Superior temporal gyrus (tissue), 1 donor: ENCODE measurements around the gene HOXD12.

ENCODE experiments used
- DNase-seq: peaks from one replicate; pipeline ENCODE4 v3.0.0-alpha.2; 2016; ENCODE audit errors: extremely low spot score

HOXD12 gene

GRCh38 chr2:176118601-176119339 lies 19.2 kb downstream of the HOXD12 start:
- DNase-seq: no peak

DNA sequence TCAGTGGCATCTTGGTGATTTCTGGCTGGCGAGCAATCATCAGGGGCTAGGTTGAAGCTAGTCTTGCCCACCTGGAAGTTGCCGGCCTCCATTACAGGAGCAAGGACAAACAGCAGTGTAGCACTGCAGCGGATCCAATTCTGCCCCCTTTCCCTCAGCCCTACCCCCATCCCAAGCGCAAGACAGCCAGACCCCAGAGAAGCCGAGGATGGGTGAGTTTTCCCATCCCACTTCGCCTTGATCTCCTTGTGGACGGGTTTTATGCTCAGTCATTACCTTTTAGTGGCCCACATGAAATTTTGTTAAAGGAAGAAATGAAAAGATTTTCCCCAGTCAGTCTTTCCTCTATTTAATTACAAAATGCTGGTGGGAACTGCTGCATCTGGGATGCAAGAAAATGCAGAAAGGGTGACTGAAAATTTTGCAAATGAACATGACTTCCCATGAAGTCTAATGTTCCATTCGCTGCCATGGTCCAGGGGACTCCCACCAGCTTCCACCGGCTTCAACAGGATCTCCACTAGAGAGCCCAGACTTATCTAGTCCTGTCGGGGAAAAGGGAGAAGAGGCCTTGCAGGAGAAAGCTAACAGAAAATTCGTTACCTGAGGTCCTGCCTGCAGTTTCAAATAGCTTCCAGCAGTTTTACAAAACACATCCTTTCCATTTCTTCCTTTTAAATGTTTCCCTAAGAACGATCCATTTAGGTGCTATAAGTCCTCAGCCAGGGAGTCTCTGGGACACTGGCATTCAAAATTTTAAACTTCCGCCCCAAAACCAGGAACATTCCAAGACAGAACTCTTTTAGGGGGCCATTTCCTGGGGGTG lies 21.0 kb downstream of the HOXD12 start:
- no peak for DNase-seq

DNA sequence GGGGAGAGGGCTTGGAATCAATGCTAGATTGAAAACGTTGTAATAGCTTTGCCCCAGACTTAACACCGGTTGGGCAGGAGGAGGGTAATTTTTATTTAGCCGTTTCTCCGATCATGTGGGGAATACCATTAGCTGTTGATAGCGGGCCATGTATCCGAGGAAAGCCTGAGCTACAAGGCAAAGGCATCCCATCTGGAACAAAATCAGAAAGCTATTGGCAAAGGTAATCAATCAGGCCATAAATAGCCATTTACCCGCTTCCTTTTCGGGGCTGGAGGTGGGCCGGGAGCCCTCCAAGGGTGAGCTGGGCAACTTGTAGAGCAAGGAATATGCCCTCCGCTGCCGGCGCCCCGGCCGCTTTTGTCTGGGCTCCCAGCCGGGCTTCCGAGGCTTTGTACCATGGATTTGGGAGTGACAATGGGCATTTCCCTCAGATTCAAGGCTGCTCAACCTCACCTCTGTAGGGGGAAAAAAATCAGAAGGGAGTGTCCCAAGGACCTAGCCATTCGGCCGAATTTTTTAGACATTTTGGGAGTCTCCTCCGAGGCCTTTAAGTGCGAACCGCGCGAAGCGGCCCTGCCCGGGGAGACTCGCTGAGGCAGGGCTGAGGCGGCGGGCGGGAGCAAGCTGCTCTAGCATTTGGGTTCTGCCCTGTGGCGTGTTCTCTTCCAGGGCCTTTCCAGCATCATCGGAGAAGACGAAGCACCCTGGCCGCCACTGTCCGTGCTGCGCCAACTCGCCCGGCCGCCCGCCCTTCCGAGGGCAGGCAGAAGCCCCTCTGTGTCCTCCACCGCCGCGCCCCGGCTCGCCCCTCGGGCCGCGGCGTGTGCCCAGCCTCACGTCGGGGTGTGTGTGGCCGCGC lies 21.8 kb downstream of the HOXD12 start:
- DNase-seq: no peak

DNA sequence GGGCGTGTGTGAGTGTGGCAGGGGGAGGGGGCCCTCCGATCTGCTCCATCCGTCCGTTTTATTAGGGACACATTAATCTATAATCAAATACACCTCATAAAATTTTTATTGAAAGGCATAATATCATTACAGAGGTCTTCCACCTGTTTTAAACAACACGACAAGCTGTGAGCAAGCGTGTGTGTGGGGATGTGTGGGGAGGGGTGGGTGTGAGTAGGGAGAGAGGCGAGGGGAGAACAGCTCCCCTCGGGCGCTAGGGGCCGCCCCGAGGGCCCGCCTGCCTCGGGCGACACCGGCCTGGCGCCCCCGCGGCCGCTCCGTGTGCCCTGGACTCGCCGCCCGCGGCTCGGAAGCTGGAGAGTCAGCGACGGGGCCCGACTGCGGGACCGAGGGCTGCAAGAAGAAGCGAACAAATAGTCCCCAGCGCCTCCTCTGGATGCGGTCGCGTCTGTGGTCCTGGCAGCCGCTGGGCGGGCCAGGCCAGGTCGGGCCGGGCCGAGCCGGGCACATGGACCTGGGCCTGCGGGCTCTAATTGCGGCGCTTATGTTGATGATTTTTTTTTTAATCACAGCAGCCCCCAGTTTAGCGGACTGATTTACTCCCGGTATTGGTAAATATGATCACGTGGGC lies 22.6 kb downstream of the HOXD12 start:
- no peak for DNase-seq

GRCh38 chr2:176122683-176123410 lies 23.3 kb downstream of the HOXD12 start, which contains the start of gene HOXD9:
Gene HOXD9 (plus strand): TSS chr2:176122719. CDS start chr2:176122769, 50 bp downstream.
- no peak for DNase-seq

DNA sequence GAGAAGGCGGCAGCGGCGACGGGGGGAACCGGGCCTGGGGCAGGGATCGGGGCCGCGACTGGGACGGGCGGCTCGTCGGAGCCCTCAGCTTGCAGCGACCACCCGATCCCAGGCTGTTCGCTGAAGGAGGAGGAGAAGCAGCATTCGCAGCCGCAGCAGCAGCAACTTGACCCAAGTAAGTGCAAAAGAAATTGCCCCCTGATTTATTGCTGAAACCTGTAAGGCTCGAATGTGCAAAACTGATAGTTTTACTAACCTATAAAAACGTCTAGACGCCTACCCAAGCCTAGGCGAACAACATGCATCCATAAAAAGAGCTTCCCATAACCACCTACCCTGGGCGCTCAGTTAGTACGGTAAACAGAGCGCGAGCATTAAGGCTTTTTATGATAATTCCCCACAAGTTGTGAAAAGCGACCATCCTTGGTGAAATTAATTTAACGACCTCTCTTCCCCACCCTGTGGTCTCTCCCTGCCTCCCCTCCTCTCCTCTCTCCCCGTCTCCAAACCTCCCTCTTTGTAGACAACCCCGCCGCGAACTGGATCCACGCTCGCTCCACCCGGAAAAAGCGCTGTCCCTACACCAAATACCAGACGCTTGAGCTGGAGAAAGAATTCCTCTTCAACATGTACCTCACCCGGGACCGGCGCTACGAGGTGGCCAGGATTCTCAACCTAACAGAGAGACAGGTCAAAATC lies 24.0 kb downstream of the HOXD12 start:
- no peak for DNase-seq

- DNase-seq: no peak
Measured at GRCh38 chr2:176124110-176124946, 24.7 kb downstream of the HOXD12 start.

GRCh38 chr2:176124947-176125771 lies 25.6 kb downstream of the HOXD12 start:
- no peak for DNase-seq

GRCh38 chr2:176125772-176126054 lies 26.1 kb downstream of the HOXD12 start:
- no peak for DNase-seq

- peak; percentile 91 for DNase-seq
Measured at GRCh38 chr2:176126929-176127773, 27.6 kb downstream of the HOXD12 start.

DNA sequence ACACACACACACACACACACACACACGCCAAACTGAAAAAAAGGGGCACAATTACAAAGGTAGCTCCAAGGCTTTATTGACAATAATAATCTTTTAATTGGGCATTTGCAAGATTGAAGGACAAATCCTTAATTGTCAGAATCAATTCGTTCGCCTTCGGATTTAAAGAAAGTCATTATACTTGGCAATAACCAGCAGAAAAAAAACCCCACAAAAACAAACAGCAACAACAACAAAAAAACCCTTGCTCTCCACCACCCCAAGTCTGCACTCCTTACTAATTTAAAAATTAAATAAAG lies 28.1 kb downstream of the HOXD12 start:
- DNase-seq: no peak

- no peak for DNase-seq
Measured at GRCh38 chr2:176128172-176128981, 28.8 kb downstream of the HOXD12 start.

DNA sequence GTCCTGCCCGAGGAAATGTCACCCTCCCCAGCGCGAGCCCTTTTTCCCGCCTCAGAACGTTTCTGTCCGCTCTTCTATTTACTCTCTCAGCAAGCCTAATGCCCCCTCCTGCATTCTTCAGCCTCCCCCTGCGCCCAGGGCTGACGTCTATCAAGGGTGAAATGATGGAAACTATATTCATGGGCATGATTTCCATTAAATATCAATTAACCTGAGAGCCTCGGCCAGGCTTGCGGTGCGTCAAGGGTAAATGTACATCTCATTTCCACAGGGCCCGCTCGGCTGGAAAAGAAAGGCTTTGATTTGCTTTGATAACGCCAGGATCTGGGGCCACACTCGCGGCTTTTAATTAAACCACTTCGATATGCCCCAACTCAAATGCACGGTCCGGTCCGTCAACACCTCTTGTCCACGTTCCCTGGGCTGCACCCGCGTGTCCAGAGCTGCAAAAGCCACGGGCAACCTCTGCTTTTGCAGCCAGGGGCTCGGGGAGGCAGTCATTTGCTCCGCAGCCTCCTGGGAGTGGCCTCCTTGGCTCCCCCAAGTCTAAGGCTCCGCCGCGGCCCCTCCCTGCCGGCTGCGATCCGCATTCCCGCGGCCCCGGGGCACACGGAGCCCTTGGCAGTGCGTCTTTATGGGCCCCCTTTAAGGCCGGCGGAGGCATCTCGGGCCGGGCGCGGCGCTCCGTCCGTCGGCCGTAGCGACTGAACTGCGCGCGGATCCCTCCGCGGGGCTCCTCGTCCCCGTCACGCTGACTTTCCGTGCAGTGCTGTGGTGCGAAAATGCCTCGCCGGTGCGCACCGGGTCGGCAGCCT lies 29.6 kb downstream of the HOXD12 start, which contains the start of gene HOXD8:
TSS of gene HOXD8 (plus strand) at position 724 of the 815 bp plus-strand sequence. CDS start 662 bp downstream, outside the sequence.
- DNase-seq: no peak

- no peak for DNase-seq
Measured at GRCh38 chr2:176129813-176130146, 30.2 kb downstream of the HOXD12 start.

DNA sequence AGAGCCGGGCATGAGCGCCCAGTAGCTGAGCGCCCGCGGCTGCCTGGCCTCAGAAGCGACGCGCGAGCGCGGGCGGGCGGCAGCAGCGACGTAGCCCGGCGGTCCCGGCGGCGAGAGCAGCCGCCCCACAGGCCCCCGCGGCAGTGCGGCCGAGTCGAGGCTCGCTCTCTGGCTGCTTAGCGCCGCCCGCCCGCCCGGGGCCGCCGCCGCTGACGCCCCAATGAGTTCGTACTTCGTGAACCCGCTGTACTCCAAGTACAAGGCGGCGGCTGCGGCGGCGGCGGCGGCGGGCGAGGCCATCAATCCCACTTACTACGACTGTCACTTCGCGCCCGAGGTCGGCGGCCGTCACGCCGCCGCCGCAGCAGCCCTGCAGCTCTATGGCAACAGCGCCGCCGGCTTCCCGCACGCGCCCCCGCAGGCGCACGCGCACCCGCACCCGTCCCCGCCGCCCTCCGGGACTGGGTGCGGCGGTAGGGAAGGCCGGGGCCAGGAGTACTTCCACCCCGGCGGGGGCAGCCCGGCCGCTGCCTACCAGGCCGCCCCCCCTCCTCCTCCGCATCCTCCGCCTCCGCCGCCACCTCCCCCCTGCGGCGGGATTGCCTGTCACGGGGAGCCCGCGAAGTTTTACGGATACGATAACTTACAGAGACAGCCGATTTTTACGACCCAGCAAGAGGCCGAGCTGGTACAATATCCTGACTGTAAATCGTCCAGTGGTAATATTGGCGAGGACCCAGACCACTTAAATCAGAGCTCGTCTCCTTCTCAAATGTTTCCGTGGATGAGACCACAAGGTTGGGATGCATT lies 30.8 kb downstream of the HOXD12 start:
- DNase-seq: no peak
